Coronary artery (tissue), 2 donors: Measurements from ENCODE around the gene JMJD6.

ENCODE experiments used
- DNase-seq: peaks from one replicate; pipeline ENCODE4 v3.0.0-alpha.2; 2017; ENCODE audit warnings: low spot score
- H3K27ac ChIP-seq, 2 donors: fragments of 200-600 bp; sonication (generic); one replicate each; pipeline ENCODE4 v1.5.1; 2016 to 2019
- H3K4me3 ChIP-seq: fragments of 200-600 bp; sonication (generic); 2 replicates; pipeline ENCODE4 v1.5.1; 2016; ENCODE audit warnings: mild to moderate bottlenecking, moderate library complexity
- CTCF ChIP-seq: fragments of 200-600 bp; sonication (generic); IDR thresholded peaks from one replicate; pipeline ENCODE4 v1.5.1; 2019; ENCODE audit warnings: antibody characterized with exemption

The JMJD6 gene

GRCh38 chr17:76679239-76679638 lies 47.2 kb downstream of the JMJD6 start:
- no peak overlapping the region for H3K4me3 ChIP-seq
- DNase-seq: no peak
- no peak for TF ChIP-seq CTCF
- no peak overlapping the region for H3K27ac ChIP-seq

- no peak for DNase-seq
These were observed 48.1 kb downstream of the JMJD6 start for GRCh38 chr17:76678330-76678729.

GRCh38 chr17:76677406-76677805 lies 49.0 kb downstream of the JMJD6 start:
- no peak overlapping the region for H3K27ac ChIP-seq
- TF ChIP-seq CTCF: no peak
- DNase-seq: no peak
- no peak overlapping the region for H3K4me3 ChIP-seq

More at GRCh38 chr17:76678330-76678729, 48.1 kb downstream of the JMJD6 start:
- Histone ChIP-seq H3K4me3 (no peak overlapping the region), H3K27ac (no peak overlapping the region)
- TF ChIP-seq CTCF: no peak

GRCh38 chr17:76676629-76677028 lies 49.8 kb downstream of the JMJD6 start:
- Histone ChIP-seq H3K27ac (no peak overlapping the region), H3K4me3 (no peak overlapping the region)
- TF ChIP-seq CTCF: no peak
- DNase-seq: no peak

GRCh38 chr17:76675648-76676047 lies 50.8 kb downstream of the JMJD6 start:
- Histone ChIP-seq H3K4me3 (no peak overlapping the region), H3K27ac (no peak overlapping the region)
- no peak for DNase-seq
- TF ChIP-seq CTCF: no peak

- no peak overlapping the region for H3K4me3 ChIP-seq
- DNase-seq: no peak
These were observed 51.8 kb downstream of the JMJD6 start for GRCh38 chr17:76674600-76674999.

GRCh38 chr17:76673729-76674128 lies 52.7 kb downstream of the JMJD6 start:
- DNase-seq: no peak
- Histone ChIP-seq H3K4me3 (no peak overlapping the region), H3K27ac (no peak overlapping the region)
- TF ChIP-seq CTCF: no peak

More at GRCh38 chr17:76674600-76674999, 51.8 kb downstream of the JMJD6 start:
- TF ChIP-seq CTCF: no peak
- H3K27ac ChIP-seq: no peak overlapping the region
